Stimulated activated CD8-positive, alpha-beta memory T cell treated with anti-CD3 and anti-CD28 coated beads, Interleukin-4, amount 100 ng/mL, for 4 hours (primary cell): Measurements from ENCODE around the gene PLA2G2F.
"Not testable (repeated sequence)": the region's sequence is repeated elsewhere in the genome, so short reads cannot be mapped to it uniquely, and the experiment has no call there.

Source experiments
- DNase-seq, 2 donors: peaks; one replicate each; pipeline ENCODE4 v3.0.0-alpha.2; 2020; ENCODE audit warnings: low read depth in 2 of 2, low spot score in 1 of 2

PLA2G2F gene

GRCh38 chr1:20112279-20113000 lies 26.7 kb upstream of the PLA2G2F start:
- DNase-seq = no peak

GRCh38 chr1:20114021-20114648 lies 25.0 kb upstream of the PLA2G2F start:
- no peak for DNase-seq

- no peak for DNase-seq
Measured at GRCh38 chr1:20115479-20115878, 23.6 kb upstream of the PLA2G2F start.

GRCh38 chr1:20115916-20116315 lies 23.2 kb upstream of the PLA2G2F start:
- DNase-seq = no peak

- DNase-seq = no peak
Measured at GRCh38 chr1:20117236-20117635, 21.9 kb upstream of the PLA2G2F start.

GRCh38 chr1:20119347-20119746 lies 19.8 kb upstream of the PLA2G2F start, which contains the start of gene PLA2G2D:
Gene PLA2G2D, minus strand, starts transcription at chr1:20119536. Its CDS starts 38 bp downstream, at chr1:20119498.
- no peak for DNase-seq

- no peak for DNase-seq
Measured at GRCh38 chr1:20120796-20121195, 18.3 kb upstream of the PLA2G2F start.

- DNase-seq = no peak
Measured at GRCh38 chr1:20123722-20124455, 15.2 kb upstream of the PLA2G2F start.

GRCh38 chr1:20124456-20125057 lies 14.6 kb upstream of the PLA2G2F start:
- DNase-seq = no peak

GRCh38 chr1:20125100-20125499 lies 14.0 kb upstream of the PLA2G2F start:
- DNase-seq = no peak

- DNase-seq = no peak
Measured at GRCh38 chr1:20126041-20126805, 12.9 kb upstream of the PLA2G2F start.

GRCh38 chr1:20126806-20127440 lies 12.2 kb upstream of the PLA2G2F start:
- DNase-seq = no peak

- not testable (repeated sequence) for DNase-seq
Measured at GRCh38 chr1:20130518-20130917, 8.6 kb upstream of the PLA2G2F start.

- no peak for DNase-seq
Measured at GRCh38 chr1:20134995-20135394, 4.1 kb upstream of the PLA2G2F start.

- no peak for DNase-seq
Measured at GRCh38 chr1:20136249-20136648, 2.9 kb upstream of the PLA2G2F start.

GRCh38 chr1:20137055-20137454 lies 2.1 kb upstream of the PLA2G2F start:
- no peak for DNase-seq

- no peak for DNase-seq
Measured at GRCh38 chr1:20137604-20138003, 1.5 kb upstream of the PLA2G2F start.

- no peak for DNase-seq
Measured at GRCh38 chr1:20138346-20138745, 777 bp upstream of the PLA2G2F start.

- DNase-seq = no peak
Measured at GRCh38 chr1:20139776-20140612, 871 bp downstream of the PLA2G2F start.

- DNase-seq = no peak
Measured at GRCh38 chr1:20141001-20141400, 1.9 kb downstream of the PLA2G2F start.
